Stimulated activated CD4-positive, alpha-beta T cell treated with anti-CD3 and anti-CD28 coated beads, Interleukin-12 subunit alpha, Interleukin-12 subunit beta, amount 100 ng/mL, for 4 hours (primary cell): Measurements from ENCODE around the gene KCNH4.
"Not testable (repeated sequence)": the region's sequence is repeated elsewhere in the genome, so short reads cannot be mapped to it uniquely, and the experiment has no call there.

Source experiments
- DNase-seq: peaks from one replicate; pipeline ENCODE4 v3.0.0-alpha.2; 2020

KCNH4 gene

GRCh38 chr17:42180922-42181850 is at the start of gene KCNH4:
Gene KCNH4 (minus strand): TSS chr17:42181142. CDS start chr17:42180945, 197 bp downstream.
- peak; percentile 85 for DNase-seq

DNA sequence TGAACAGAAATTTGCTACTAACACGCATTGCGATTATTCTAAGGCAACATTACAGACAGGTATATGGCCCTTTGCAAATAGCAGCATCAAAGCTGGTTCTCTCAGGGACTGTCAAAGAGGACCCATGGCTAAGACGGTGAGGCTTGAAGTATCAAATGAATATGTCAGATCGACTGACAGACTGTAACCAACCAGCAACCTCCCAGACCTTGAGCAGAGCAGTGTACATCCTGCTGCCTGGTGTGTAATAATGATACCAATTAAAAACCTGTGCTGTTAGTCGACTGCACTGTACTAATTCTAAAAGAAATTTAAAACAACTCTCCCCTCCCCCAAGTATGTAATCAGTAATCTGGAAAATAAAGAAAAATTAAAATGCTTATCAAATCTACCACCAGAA is 49.3 kb upstream of the KCNH4 start:
- DNase-seq, result no peak

DNA sequence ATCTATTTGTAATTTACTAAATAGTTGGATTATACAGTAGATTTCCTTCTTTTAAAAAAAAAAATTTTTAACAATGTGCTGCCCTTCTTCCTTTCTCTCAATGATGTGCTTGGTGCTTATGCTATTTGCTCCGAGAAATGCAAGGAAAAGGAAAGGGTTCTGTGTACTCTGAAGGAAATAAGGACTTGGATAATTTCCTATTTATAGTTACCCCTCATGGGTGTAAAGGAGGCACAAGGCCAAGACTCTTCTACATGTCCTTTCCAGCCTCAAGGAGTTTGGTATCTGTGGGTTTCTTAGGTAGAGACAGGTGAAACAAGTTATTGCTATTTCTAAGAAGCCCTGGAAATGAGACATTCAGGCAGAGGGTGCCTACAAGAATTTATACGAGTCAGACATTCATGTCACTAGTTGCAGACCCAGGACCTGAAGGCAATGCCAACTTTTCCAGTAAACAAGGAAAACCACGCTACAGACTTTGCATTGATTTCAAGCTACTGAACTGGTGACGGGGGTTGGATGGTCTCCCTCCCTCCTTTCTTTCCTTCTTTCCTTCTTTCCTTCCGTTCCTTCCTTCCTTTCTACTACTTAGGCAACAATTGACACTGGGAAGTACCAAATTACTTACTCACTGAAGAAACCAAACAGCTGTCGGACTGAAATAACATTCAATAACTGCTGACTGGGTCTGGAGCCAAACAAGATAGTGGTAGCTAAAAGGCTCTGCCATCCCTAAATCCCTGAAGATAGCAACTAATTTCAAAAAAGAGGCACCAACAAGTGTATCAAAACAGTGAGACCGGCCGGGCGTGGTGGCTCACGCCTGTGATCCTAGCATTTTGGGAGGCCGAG is 47.1 kb upstream of the KCNH4 start:
- no peak for DNase-seq

DNA sequence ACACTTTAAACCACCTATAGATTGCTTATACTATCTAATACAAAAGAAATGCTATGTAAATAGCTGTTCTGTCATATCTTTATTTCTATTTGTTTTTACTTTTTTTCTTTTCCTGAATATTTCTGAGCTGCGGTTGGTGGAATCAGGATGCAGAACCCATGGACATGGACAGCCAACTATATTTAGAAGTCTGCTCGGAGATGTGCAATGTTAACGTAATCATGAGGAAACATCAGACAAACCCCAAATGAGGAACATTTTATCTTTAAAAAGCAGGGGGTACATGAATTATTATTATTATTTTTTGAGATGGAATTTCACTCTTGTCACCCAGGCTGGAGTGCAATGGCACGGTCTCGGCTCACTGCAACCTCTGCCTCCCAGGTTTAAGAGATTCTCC is 44.7 kb upstream of the KCNH4 start:
- no peak for DNase-seq

- DNase-seq, result no peak
Measured at GRCh38 chr17:42224651-42225050, 43.7 kb upstream of the KCNH4 start.

DNA sequence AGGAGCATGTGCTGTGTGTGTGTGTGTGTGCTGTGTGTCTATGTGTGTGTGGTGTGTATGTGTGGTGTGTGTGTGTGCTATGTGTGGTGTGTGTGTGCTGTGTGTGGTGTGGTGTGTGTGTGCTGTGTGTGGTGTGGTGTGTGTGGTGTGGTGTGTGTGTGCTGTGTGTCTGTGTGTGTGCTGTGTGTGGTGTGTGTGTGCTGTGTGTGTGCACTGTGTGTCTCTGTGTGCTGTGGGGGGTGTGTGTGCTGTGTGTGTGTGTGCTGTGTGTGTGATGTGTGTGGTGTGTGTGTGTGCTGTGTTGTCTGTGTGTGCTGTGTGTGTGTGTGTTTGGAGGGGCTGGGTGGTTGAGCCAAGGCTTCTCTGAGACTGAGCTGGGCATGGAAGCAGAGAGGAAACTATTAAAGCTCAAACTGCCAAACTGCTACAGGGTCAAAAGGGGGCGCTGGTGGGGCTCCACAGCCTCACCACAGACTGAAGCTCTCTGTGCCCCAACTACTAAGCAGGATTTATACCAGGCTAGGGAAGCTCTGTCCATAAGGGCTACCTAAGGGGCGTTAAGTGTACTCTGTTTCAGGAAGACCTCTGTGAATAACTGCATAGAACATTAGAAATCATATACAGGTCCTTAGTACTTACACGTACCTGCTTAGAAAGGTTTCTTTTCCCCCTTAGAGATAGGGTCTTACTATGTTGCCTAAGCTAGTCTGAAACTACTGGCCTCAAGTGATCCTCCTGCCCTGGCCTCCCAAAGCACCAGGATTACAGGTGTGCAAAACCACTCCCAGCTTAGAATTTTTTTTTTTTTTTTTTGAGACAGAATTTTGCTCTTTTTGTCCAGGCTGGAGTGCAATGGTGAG is 41.2 kb upstream of the KCNH4 start:
- DNase-seq, result peak; percentile 51

- not testable (repeated sequence) for DNase-seq
Measured at GRCh38 chr17:42219280-42219679, 38.3 kb upstream of the KCNH4 start.

- no peak for DNase-seq
Measured at GRCh38 chr17:42214156-42214555, 33.2 kb upstream of the KCNH4 start.

DNA sequence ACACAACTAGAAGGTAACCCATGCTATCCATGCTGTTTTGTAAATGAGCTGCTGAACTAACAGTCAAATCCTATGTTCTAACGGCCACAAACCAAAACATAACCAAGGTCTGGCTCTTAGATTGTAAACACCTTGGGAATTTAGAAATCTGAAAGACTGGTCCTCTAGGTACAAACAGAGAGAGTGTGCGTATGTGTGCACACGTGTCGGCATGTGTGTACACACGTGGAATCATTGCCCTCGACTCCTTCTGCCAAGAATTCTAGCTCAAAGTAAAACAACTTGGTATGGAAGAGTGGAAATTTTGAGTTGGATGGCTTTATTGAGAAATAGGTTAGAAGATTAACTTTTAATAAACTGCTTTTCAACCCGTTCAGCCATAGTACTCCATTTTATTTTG is 31.4 kb upstream of the KCNH4 start:
- no peak for DNase-seq

DNA sequence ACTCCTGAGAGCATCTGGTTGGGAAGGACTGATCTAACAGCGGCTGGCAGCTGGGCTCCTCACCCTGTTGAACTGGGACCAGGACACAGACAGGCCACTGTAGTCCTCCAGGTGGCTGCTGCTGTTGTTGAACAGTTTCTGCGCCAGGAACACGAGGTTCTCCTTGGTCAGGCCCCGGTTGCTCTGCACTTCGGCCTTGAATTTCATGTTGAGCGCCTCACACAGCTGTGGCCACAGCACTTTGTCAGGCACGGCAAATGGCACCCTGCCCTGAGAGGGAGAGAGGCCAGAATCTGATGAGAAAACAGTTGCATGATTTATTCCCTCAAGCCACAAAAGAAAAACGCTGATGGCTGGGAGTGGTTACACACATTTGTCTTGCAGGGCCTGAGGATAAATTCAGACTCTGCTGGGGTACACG is 31.0 kb upstream of the KCNH4 start:
- DNase-seq, result not testable (repeated sequence)

DNA sequence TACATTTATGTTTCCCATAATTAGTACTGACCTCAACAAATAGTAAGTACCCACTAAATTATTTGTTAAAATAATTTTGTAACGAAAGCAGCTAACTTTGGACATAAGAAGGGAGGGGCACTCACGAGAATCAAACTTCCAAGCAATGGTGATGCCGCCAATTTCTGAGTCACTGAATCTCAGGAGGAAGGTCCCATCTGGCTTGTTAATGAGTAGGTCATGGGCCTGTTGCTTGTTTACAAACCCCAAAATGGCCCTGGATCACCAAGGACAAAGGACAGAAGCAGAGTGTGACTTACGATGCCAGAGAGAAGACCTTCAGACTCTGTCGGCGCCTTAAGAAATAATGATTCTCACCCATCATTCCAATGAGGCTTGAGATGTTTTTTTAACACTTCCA is 29.1 kb upstream of the KCNH4 start:
- DNase-seq, result no peak

GRCh38 chr17:42206153-42206612 is 25.2 kb upstream of the KCNH4 start:
- not testable (repeated sequence) for DNase-seq

DNA sequence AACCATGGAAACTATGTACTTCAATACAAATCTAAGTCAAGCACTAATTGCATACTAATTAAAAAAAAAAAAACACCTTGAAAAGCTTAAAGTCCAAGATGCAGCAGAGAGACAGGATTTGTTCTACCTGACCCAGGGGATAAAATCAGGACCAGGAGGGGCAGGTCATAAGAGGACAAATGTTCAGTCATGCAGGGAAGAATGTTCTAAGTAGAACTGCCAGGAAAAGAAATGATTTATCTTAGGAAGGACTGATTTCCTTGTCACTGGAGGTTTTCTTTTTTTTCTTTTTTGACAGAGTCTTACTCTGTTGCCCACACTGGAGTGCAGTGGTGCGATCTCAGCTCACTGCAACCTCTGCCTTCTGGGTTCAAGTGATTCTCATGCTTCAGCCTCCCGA is 22.4 kb upstream of the KCNH4 start:
- DNase-seq, result no peak

DNA sequence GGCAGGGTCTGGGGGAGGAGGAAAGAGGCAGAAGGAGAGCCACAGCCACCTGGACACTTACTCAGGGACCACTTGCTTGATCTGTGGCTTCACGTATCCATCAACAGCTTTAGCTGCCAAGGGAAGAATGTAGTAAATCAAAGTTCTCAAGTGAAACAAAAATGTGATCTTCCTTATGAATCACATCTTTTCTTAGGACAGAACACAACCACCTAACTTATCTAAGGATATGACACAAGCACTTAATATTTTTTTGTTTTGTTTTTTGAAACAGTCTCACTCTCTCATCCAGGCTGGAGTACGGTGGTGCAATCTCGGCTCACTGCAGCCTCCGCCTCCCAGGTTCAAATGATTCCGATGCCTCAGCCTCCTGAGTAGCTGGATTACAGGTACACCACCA is 21.8 kb upstream of the KCNH4 start:
- no peak for DNase-seq

DNA sequence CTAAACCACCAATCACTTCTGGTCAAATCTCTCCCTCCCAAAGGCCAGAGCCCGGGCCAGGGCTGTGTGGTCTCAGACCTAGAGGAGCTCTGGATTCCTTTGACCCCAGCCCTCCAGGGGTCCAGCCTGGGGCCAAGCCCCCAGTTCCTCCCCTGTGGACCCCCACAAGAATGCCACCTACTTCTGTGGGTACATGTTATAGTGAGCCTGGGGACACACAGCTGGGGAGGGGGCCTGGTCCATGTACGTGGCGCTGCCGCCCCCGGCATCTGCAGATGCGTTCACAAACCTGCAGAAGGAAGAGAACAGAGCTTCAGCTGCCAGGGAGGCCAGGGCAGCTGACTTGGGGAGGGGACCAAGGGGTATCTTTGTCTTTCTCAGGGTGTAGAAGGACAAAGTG is 21.2 kb upstream of the KCNH4 start:
- DNase-seq, result no peak

DNA sequence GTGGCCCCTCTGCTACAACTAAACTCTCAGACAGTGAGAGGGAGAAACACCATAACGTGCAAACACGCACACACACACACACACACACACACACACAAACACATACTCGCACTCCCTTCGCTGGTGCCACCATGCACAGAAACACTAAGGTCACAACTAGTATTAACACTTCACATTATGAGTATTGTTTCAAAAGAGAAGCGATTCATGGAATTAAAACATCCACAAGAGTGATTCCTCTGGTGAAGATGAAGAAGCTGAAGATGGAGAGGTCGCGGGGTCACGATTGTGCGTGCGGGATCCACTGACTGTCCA is 20.5 kb upstream of the KCNH4 start:
- no peak for DNase-seq

DNA sequence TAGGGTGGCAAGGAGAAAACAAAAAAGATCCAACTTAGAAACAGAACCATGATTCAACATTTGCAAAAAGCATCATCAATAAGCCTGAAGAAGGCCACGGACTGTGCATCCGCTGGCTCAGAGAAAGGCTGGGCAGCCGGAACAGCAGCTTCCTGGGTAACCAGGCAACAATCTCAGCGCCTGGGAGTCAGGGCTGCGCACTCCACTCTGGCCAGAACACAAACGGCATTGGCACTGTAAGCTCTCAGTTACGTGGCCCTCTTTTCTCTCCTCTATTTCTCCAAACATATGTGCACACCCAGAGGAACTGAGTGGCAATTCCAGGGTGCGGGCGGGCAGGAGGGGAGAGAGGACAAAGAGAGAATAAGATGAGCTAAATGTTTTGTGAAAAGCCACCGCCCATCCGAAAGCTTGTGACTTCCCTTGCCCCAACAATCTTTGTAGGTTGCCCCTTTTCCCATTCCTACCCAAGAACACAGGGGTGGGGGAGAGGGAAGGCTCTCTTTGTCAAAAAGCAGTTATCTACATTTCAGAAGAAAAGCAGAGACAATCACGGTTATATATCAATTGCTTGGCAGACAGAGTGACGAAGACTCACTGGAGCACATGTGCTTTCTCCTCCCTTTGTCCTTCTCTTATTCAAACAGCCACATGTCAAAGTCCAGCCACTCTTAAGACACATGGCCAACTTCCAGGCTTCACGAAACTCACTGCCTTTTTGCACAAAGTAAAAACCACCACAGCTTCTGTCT is 19.9 kb upstream of the KCNH4 start:
- no peak for DNase-seq

GRCh38 chr17:42199416-42200011 is 18.6 kb upstream of the KCNH4 start:
- DNase-seq, result no peak

DNA sequence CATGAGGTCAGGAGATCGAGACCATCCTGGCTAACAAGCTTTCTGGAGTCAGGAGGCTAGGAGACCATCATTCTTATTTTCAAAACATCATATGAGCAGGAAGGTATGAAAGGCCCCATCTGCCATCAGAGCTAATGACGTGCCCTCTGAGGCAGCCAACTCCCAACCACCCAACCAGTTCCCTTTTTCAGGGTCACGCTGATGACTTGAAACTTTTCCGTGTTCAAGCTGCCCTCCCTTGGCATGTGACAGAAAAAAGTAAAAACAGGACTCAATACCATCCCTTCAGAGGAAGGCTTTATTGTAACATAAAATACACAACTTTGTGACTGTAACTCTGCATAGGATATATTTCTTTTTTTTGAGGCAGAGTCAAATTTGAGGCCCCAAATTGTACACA is 18.0 kb upstream of the KCNH4 start:
- DNase-seq, result no peak

GRCh38 chr17:42197564-42198156 is 16.7 kb upstream of the KCNH4 start:
- no peak for DNase-seq
